Measurements from ENCODE around the gene TTC33. TPM values are rescaled to one million over a fixed set of nuclear protein-coding genes. Genes with fewer than 3 reads are reported as not detected.
"Not testable (repeated sequence)": the region's sequence is repeated elsewhere in the genome, so short reads cannot be mapped to it uniquely, and the experiment has no call there.

Gene TTC33
- total RNA-seq, 1 experiment from 2014 or later, result 21.6 TPM

- in situ Hi-C loops (cut with HindIII; ENCODE audit: low pct_unique_long_range_greater_than_20kb, low sequenced_read_pairs), result no loop called here
- DNase-seq (ENCODE audit: low read depth, low spot score), result no peak
Observed at GRCh38 chr5:40575921-40576320, 179.8 kb downstream of the TTC33 start.

GRCh38 chr5:40575411-40575810 lies 180.3 kb downstream of the TTC33 start:
- DNase-seq (ENCODE audit: low read depth, low spot score), result no peak
- in situ Hi-C loops (cut with HindIII; ENCODE audit: low pct_unique_long_range_greater_than_20kb, low sequenced_read_pairs), result no loop called here

GRCh38 chr5:40572937-40573336 lies 182.8 kb downstream of the TTC33 start:
- DNase-seq (ENCODE audit: low read depth, low spot score), result no peak
- in situ Hi-C loops (cut with HindIII; ENCODE audit: low pct_unique_long_range_greater_than_20kb, low sequenced_read_pairs), result no loop called here

- in situ Hi-C loops (cut with HindIII; ENCODE audit: low pct_unique_long_range_greater_than_20kb, low sequenced_read_pairs), result no loop called here
- DNase-seq (ENCODE audit: low read depth, low spot score), result peak; percentile 16
Observed at GRCh38 chr5:40572391-40572790, 183.4 kb downstream of the TTC33 start.

- in situ Hi-C loops (cut with HindIII; ENCODE audit: low pct_unique_long_range_greater_than_20kb, low sequenced_read_pairs), result no loop called here
- no peak for DNase-seq (ENCODE audit: low read depth, low spot score)
Observed at GRCh38 chr5:40571729-40572128, 184.0 kb downstream of the TTC33 start.

- DNase-seq (ENCODE audit: low read depth, low spot score), result no peak
- in situ Hi-C loops (cut with HindIII; ENCODE audit: low pct_unique_long_range_greater_than_20kb, low sequenced_read_pairs), result no loop called here
Observed at GRCh38 chr5:40570408-40571129, 185.2 kb downstream of the TTC33 start.

- DNase-seq (ENCODE audit: low read depth, low spot score), result no peak
- in situ Hi-C loops (cut with HindIII; ENCODE audit: low pct_unique_long_range_greater_than_20kb, low sequenced_read_pairs), result no loop called here
Observed at GRCh38 chr5:40569546-40570270, 186.1 kb downstream of the TTC33 start.

GRCh38 chr5:40568548-40568947 lies 187.2 kb downstream of the TTC33 start:
- DNase-seq (ENCODE audit: low read depth, low spot score), result no peak
- in situ Hi-C loops (cut with HindIII; ENCODE audit: low pct_unique_long_range_greater_than_20kb, low sequenced_read_pairs), result no loop called here

- DNase-seq (ENCODE audit: low read depth, low spot score), result not testable (repeated sequence)
Observed at GRCh38 chr5:40563173-40563572, 192.6 kb downstream of the TTC33 start.

GRCh38 chr5:40560474-40561110 lies 195.2 kb downstream of the TTC33 start:
- in situ Hi-C loops (cut with HindIII; ENCODE audit: low pct_unique_long_range_greater_than_20kb, low sequenced_read_pairs), result no loop called here
- DNase-seq (ENCODE audit: low read depth, low spot score), result peak; percentile 12

More at GRCh38 chr5:40563173-40563572, 192.6 kb downstream of the TTC33 start:
- in situ Hi-C loops (cut with HindIII; ENCODE audit: low pct_unique_long_range_greater_than_20kb, low sequenced_read_pairs), result not testable (repeated sequence)

GRCh38 chr5:40559306-40559705 lies 196.5 kb downstream of the TTC33 start:
- in situ Hi-C loops (cut with HindIII; ENCODE audit: low pct_unique_long_range_greater_than_20kb, low sequenced_read_pairs), result no loop called here
- DNase-seq (ENCODE audit: low read depth, low spot score), result no peak

GRCh38 chr5:40557501-40557900 lies 198.3 kb downstream of the TTC33 start:
- DNase-seq (ENCODE audit: low read depth, low spot score), result no peak
- in situ Hi-C loops (cut with HindIII; ENCODE audit: low pct_unique_long_range_greater_than_20kb, low sequenced_read_pairs), result no loop called here

- DNase-seq (ENCODE audit: low read depth, low spot score), result no peak
- in situ Hi-C loops (cut with HindIII; ENCODE audit: low pct_unique_long_range_greater_than_20kb, low sequenced_read_pairs), result no loop called here
Observed at GRCh38 chr5:40556811-40557210, 198.9 kb downstream of the TTC33 start.

- in situ Hi-C loops (cut with HindIII; ENCODE audit: low pct_unique_long_range_greater_than_20kb, low sequenced_read_pairs), result no loop called here
- DNase-seq (ENCODE audit: low read depth, low spot score), result no peak
Observed at GRCh38 chr5:40555886-40556285, 199.9 kb downstream of the TTC33 start.

- no peak for DNase-seq (ENCODE audit: low read depth, low spot score)
- in situ Hi-C loops (cut with HindIII; ENCODE audit: low pct_unique_long_range_greater_than_20kb, low sequenced_read_pairs), result no loop called here
Observed at GRCh38 chr5:40554813-40555212, 200.9 kb downstream of the TTC33 start.

GRCh38 chr5:40554054-40554453 lies 201.7 kb downstream of the TTC33 start:
- DNase-seq (ENCODE audit: low read depth, low spot score), result no peak
- in situ Hi-C loops (cut with HindIII; ENCODE audit: low pct_unique_long_range_greater_than_20kb, low sequenced_read_pairs), result no loop called here

GRCh38 chr5:40552981-40553380 lies 202.8 kb downstream of the TTC33 start:
- no peak for DNase-seq (ENCODE audit: low read depth, low spot score)
- in situ Hi-C loops (cut with HindIII; ENCODE audit: low pct_unique_long_range_greater_than_20kb, low sequenced_read_pairs), result no loop called here
